Erythroblast (primary cell): Measurements from ENCODE around the gene PIGR.

Experiments used
- GATA1 ChIP-seq: IDR thresholded peaks from 2 replicates; pipeline ENCODE4 v1.6.1; 2011; ENCODE audit warnings: low read depth, mild to moderate bottlenecking, control low read depth, low read length, moderate library complexity
- POLR2A ChIP-seq: IDR thresholded peaks from 2 replicates; pipeline ENCODE4 v1.6.1; 2011; ENCODE audit warnings: mild to moderate bottlenecking, low read length

- TF ChIP-seq POLR2A (no peak), GATA1 (no peak)
Measured at GRCh38 chr1:206932177-206932576, 14.1 kb downstream of the PIGR start.
